ENCODE data around the gene ANKRD42. TPM values are rescaled to one million over a fixed set of nuclear protein-coding genes. Genes with fewer than 3 reads are reported as not detected.

Gene ANKRD42
- total RNA-seq, 1 experiment from 2014 or later = 11.0 TPM

DNA sequence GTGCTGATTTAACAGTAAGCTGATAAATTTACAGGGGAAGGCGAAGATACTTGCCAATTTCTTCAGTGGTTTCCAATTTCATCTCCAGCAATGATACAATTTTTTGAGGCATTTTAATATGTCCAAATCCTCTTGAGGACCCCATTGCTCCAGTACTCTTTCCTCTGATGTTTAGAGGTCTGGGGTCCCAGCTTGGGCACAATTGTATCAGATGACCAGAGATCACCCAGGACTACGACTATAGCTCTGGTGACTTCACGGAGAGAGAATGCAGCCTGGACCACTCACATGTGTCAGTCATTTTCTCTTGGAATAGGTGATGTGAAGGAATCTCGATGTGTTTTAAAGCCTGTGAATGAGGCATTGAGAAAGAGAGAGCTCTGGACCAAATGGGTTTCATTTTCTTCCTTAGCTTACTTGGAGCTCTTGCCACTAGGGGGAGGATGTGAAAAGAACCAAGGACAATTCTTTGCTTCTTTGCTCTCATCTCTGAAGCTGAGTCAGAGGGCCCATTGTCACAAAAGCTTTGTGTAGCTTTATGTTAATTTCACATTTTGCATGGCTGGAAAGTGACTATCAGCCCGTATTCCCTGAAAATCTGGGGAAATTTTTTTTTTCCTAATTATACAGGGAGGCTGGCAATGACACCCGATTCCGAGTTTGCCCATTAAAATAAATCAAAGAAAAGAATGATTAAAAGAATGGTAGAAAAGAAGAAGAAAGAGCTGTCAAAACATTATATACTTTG is 99.4 kb downstream of the ANKRD42 start:
- BruUV-seq (replicated peaks) = no TSS peak
- POLR2A ChIA-PET (ENCODE audit: low non-redundant PET) = interaction anchor here (0.7 to 1.1 kb wide), 3 partner anchors 431 to 523 kb away, joined by 3 to 6 read pairs (median 4); no protein-coding TSS in a partner anchor
- TF ChIP-seq, protein P1, sequence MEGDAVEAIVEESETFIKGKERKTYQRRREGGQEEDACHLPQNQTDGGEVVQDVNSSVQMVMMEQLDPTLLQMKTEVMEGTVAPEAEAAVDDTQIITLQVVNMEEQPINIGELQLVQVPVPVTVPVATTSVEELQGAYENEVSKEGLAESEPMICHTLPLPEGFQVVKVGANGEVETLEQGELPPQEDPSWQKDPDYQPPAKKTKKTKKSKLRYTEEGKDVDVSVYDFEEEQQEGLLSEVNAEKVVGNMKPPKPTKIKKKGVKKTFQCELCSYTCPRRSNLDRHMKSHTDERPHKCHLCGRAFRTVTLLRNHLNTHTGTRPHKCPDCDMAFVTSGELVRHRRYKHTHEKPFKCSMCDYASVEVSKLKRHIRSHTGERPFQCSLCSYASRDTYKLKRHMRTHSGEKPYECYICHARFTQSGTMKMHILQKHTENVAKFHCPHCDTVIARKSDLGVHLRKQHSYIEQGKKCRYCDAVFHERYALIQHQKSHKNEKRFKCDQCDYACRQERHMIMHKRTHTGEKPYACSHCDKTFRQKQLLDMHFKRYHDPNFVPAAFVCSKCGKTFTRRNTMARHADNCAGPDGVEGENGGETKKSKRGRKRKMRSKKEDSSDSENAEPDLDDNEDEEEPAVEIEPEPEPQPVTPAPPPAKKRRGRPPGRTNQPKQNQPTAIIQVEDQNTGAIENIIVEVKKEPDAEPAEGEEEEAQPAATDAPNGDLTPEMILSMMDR (conservative IDR thresholded peaks at IDR 0.05; ENCODE audit: low read depth, low read length) = peak; percentile 91
- no peak for TF ChIP-seq EZH2 (IDR thresholded peaks at IDR 0.05; ENCODE audit: borderline replicate concordance, low read depth, low read length, poor library complexity, severe bottlenecking)

DNA sequence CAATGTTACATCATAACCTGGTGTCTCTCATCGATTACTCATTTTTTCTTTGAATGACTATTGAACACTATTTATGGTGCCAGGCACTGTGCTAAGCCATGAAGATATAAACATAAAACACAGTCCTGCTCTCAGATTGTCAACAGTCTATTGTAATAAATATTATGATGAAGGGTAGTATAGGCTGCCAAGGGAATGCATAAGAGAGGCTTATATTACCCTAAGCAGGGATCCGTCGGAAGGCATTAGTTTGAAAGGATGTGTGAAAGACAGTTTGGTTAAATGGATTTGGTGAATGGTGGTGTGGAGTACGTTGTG is 99.9 kb downstream of the ANKRD42 start:
- intact Hi-C loops (cut with micrococcal nuclease; ENCODE audit: unreplicated experiment) = loop anchor here (5.0 kb wide), 1 partner anchor 429 kb away; no protein-coding TSS in a partner anchor
- Histone ChIP-seq H3K4me3 (ENCODE audit: low read depth, low read length, poor library complexity, severe bottlenecking) (no peak overlapping the region), H3K27me3 (replicated peaks; ENCODE audit: insufficient read depth, low read depth, low read length, poor library complexity) (no peaks in the 10 kb centered on the region), H3K27ac (ENCODE audit: low read depth, low read length, poor library complexity, severe bottlenecking) (peak overlapping the region; percentile 10), H3K4me1 (ENCODE audit: insufficient read depth, low read length, poor library complexity, severe bottlenecking) (peaks cover 14% of the 10 kb centered on the region), H3K9me3 (ENCODE audit: low read depth, low read length, poor library complexity, severe bottlenecking) (no peaks in the 10 kb centered on the region), H3K36me3 (ENCODE audit: insufficient read depth, low read length, poor library complexity, severe bottlenecking) (no peaks in the 10 kb centered on the region)
- DNase-seq (ENCODE audit: low spot score) = no peak
- POLR2A ChIA-PET (ENCODE audit: low non-redundant PET) = interaction anchor here (1.1 kb wide), 1 partner anchor 430 kb away, joined by 6 read pairs; no protein-coding TSS in a partner anchor
- CTCF ChIA-PET = interaction anchor here (0.6 to 2.1 kb wide), 14 partner anchors 9 to 526 kb away, joined by 3 to 28 read pairs (median 4); no protein-coding TSS in a partner anchor
- no TSS peak for BruUV-seq (replicated peaks)
- TF ChIP-seq EZH2 (IDR thresholded peaks at IDR 0.05; ENCODE audit: borderline replicate concordance, low read depth, low read length, poor library complexity, severe bottlenecking) = no peak
- TF ChIP-seq, protein P1 (conservative IDR thresholded peaks at IDR 0.05; ENCODE audit: low read depth, low read length) = no peak

More for the DNA sequence above, 99.4 kb downstream of the ANKRD42 start:
- Histone ChIP-seq H3K4me1 (ENCODE audit: insufficient read depth, low read length, poor library complexity, severe bottlenecking) (peaks cover 14% of the 10 kb centered on the region), H3K27me3 (replicated peaks; ENCODE audit: insufficient read depth, low read depth, low read length, poor library complexity) (no peaks in the 10 kb centered on the region), H3K27ac (ENCODE audit: low read depth, low read length, poor library complexity, severe bottlenecking) (peak overlapping the region; percentile 10), H3K36me3 (ENCODE audit: insufficient read depth, low read length, poor library complexity, severe bottlenecking) (no peaks in the 10 kb centered on the region), H3K9me3 (ENCODE audit: low read depth, low read length, poor library complexity, severe bottlenecking) (no peaks in the 10 kb centered on the region), H3K4me3 (ENCODE audit: low read depth, low read length, poor library complexity, severe bottlenecking) (peak overlapping the region; percentile 30)
- DNase-seq (ENCODE audit: low spot score) = peak; percentile 95
- intact Hi-C loops (cut with micrococcal nuclease; ENCODE audit: unreplicated experiment) = loop anchor here (5.0 kb wide), 1 partner anchor 429 kb away; no protein-coding TSS in a partner anchor
- CTCF ChIA-PET = interaction anchor here (0.5 to 2.1 kb wide), 19 partner anchors 9 to 527 kb away, joined by 3 to 28 read pairs (median 4); no protein-coding TSS in a partner anchor

DNA sequence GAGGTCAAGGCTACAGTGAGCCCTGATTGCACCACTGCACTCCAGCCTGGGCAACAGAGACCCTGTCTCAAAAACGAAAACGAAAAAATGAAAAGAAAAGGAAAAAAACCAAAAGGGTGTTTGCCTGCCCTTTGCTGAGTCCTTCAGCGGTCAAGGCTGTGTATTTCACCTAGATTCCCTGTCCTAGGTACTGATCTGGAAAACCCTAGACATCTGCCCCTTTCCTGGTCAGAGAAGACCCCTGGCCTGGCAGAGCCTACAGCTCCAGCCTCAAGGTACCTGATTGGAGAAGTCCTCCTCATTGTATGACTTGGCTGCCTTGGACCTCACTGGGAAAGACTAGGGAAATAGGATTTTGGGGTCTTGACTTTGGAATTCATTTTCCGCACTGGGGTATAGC is 100.7 kb downstream of the ANKRD42 start:
- H3K4me1 ChIP-seq (ENCODE audit: insufficient read depth, low read length, poor library complexity, severe bottlenecking) = peaks cover 14% of the 10 kb centered on the region
- intact Hi-C loops (cut with micrococcal nuclease; ENCODE audit: unreplicated experiment) = loop anchor here (5.0 kb wide), 1 partner anchor 428 kb away; no protein-coding TSS in a partner anchor
- DNase-seq (ENCODE audit: low spot score) = no peak
- H3K36me3 ChIP-seq (ENCODE audit: insufficient read depth, low read length, poor library complexity, severe bottlenecking) = no peaks in the 10 kb centered on the region
- BruUV-seq (replicated peaks) = no TSS peak
- H3K9me3 ChIP-seq (ENCODE audit: low read depth, low read length, poor library complexity, severe bottlenecking) = no peaks in the 10 kb centered on the region
- TF ChIP-seq EZH2 (IDR thresholded peaks at IDR 0.05; ENCODE audit: borderline replicate concordance, low read depth, low read length, poor library complexity, severe bottlenecking) = no peak
- TF ChIP-seq, protein P1 (conservative IDR thresholded peaks at IDR 0.05; ENCODE audit: low read depth, low read length) = no peak
- H3K27me3 ChIP-seq (replicated peaks; ENCODE audit: insufficient read depth, low read depth, low read length, poor library complexity) = no peaks in the 10 kb centered on the region
- CTCF ChIA-PET = interaction anchor here (2.1 kb wide), 1 partner anchor 12 kb away, joined by 6 read pairs; no protein-coding TSS in a partner anchor
- H3K27ac ChIP-seq (ENCODE audit: low read depth, low read length, poor library complexity, severe bottlenecking) = no peak overlapping the region
- H3K4me3 ChIP-seq (ENCODE audit: low read depth, low read length, poor library complexity, severe bottlenecking) = no peak overlapping the region
- POLR2A ChIA-PET (ENCODE audit: low non-redundant PET) = no interaction called here

Other genes with a start within 250 kb of the ANKRD42 start
- gene RAB30, start 121.8 kb upstream of the ANKRD42 start, total RNA-seq (2021) = 11.6 and 15.0 TPM in 2 replicates
- gene PCF11, start 36.6 kb upstream of the ANKRD42 start, total RNA-seq (2021) = 71.7 and 77.5 TPM in 2 replicates
- gene CCDC90B, start 92.7 kb downstream of the ANKRD42 start, total RNA-seq (2021) = 51.2 and 51.6 TPM in 2 replicates

Data from A673 (cell line).